ENCODE results near the gene EMILIN1. TPM values are rescaled to one million over a fixed set of nuclear protein-coding genes. Genes with fewer than 3 reads are reported as not detected.

The EMILIN1 gene
- 122 TPM for polyA plus RNA-seq (2013, experiment 1 of 2)
- polyA plus RNA-seq (2013, experiment 2 of 2) = 129 TPM

- peak within 1 kb of the TSS; percentile 86 for H3K4ac ChIP-seq (ENCODE audit: low read depth in 1 of 2, low read length in 2 of 2)
- peak within 1 kb of the TSS; percentile 44 for H2AFZ ChIP-seq (ENCODE audit: low read depth, low read length)
- no peak within 1 kb of the TSS for H3K4me2 ChIP-seq (ENCODE audit: low read length, poor library complexity, severe bottlenecking)
- no peaks in the 10 kb centered on the region for H3K9me3 ChIP-seq (ENCODE audit: control insufficient read depth, low read length)
- H2BK120ac ChIP-seq (ENCODE audit: low read depth, low read length) = peak within 1 kb of the TSS; percentile 89
- H4K8ac ChIP-seq (ENCODE audit: low read length) = peak within 1 kb of the TSS; percentile 93
- H3K4me3 ChIP-seq (ENCODE audit: insufficient read depth in 1 of 2, low read depth in 1 of 2, low read length in 2 of 2) = peak within 1 kb of the TSS in 1 of 2 experiments; percentile 93
- peak within 1 kb of the TSS in 1 of 2 experiments; percentile 78 for H3K14ac ChIP-seq (ENCODE audit: low read length in 2 of 2)
- H3K36me3 ChIP-seq (ENCODE audit: control insufficient read depth in 1 of 2, insufficient read depth in 2 of 2, low read depth in 1 of 2, low read length in 2 of 2) = peaks cover 11 to 14% of the 10 kb centered on the region in 2 experiments
- no peak within 1 kb of the TSS for H2AK5ac ChIP-seq (ENCODE audit: low read length, severe bottlenecking)
- peak within 1 kb of the TSS in 1 of 2 experiments; percentile 46 for H3K23ac ChIP-seq (ENCODE audit: low read length in 2 of 2)
- peak within 1 kb of the TSS; percentile 89 to 91 for H3K18ac ChIP-seq (ENCODE audit: low read depth in 1 of 2, low read length in 2 of 2)
- H3K79me1 ChIP-seq (replicated peaks; ENCODE audit: low read length, poor library complexity, severe bottlenecking) = no peaks in the 10 kb centered on the region
- H2BK5ac ChIP-seq (ENCODE audit: low read depth, low read length, poor library complexity, severe bottlenecking) = no peak within 1 kb of the TSS
- H2BK12ac ChIP-seq (ENCODE audit: low read length in 2 of 2) = peak within 1 kb of the TSS; percentile 88 to 92
- peak within 1 kb of the TSS; percentile 17 for H3K27ac ChIP-seq (ENCODE audit: low read length, poor library complexity, severe bottlenecking)
- peak within 1 kb of the TSS; percentile 94 for H4K91ac ChIP-seq (ENCODE audit: low read length)
- no peaks in the 10 kb centered on the region for H3K27me3 ChIP-seq (ENCODE audit: control insufficient read depth in 1 of 2, insufficient read depth in 1 of 2, low read length in 2 of 2)
- H3K4me1 ChIP-seq (ENCODE audit: control insufficient read depth, insufficient read depth, low read depth, low read length) = peaks cover 19% of the 10 kb centered on the region
- WGBS = 11% methylated on average over 39 of the region's 41 CpGs
- peak within 1 kb of the TSS; percentile 39 for H2BK15ac ChIP-seq (ENCODE audit: low read depth, poor library complexity, severe bottlenecking)
- peak within 1 kb of the TSS; percentile 91 for H3K9ac ChIP-seq (ENCODE audit: low read length)
- peak; percentile 94 for DNase-seq
Observed at GRCh38 chr2:27078267-27079194, at the start of gene EMILIN1. Gene EMILIN1, plus strand, starts transcription at chr2:27078615. Its CDS starts 451 bp downstream, at chr2:27079066.

- peaks cover 13% of the 10 kb centered on the region for H3K4me1 ChIP-seq (ENCODE audit: control insufficient read depth, insufficient read depth, low read depth, low read length)
- WGBS = 97% methylated on average over 2 of the region's 2 CpGs
- H2BK15ac ChIP-seq (ENCODE audit: low read depth, poor library complexity, severe bottlenecking) = no peak overlapping the region
- H4K8ac ChIP-seq (ENCODE audit: low read length) = no peak overlapping the region
- peaks cover 41 to 64% of the 10 kb centered on the region in 2 experiments for H3K36me3 ChIP-seq (ENCODE audit: control insufficient read depth in 1 of 2, insufficient read depth in 2 of 2, low read depth in 1 of 2, low read length in 2 of 2)
- no peak overlapping the region for H2BK12ac ChIP-seq (ENCODE audit: low read length in 2 of 2)
- no peak overlapping the region for H2AK5ac ChIP-seq (ENCODE audit: low read length, severe bottlenecking)
- no peak for DNase-seq
- H2BK5ac ChIP-seq (ENCODE audit: low read depth, low read length, poor library complexity, severe bottlenecking) = no peak overlapping the region
- no peak overlapping the region for H3K18ac ChIP-seq (ENCODE audit: low read depth in 1 of 2, low read length in 2 of 2)
- H3K14ac ChIP-seq (ENCODE audit: low read length in 2 of 2) = no peak overlapping the region
- no peak overlapping the region for H3K23ac ChIP-seq (ENCODE audit: low read length in 2 of 2)
- H3K4ac ChIP-seq (ENCODE audit: low read depth in 1 of 2, low read length in 2 of 2) = no peak overlapping the region
- H3K9me3 ChIP-seq (ENCODE audit: control insufficient read depth, low read length) = no peaks in the 10 kb centered on the region
- H2AFZ ChIP-seq (ENCODE audit: low read depth, low read length) = no peak overlapping the region
- no peaks in the 10 kb centered on the region for H3K27me3 ChIP-seq (ENCODE audit: control insufficient read depth in 1 of 2, insufficient read depth in 1 of 2, low read length in 2 of 2)
- no peak overlapping the region for H4K91ac ChIP-seq (ENCODE audit: low read length)
- H3K4me3 ChIP-seq (ENCODE audit: insufficient read depth in 1 of 2, low read depth in 1 of 2, low read length in 2 of 2) = no peak overlapping the region
- H2BK120ac ChIP-seq (ENCODE audit: low read depth, low read length) = no peak overlapping the region
- no peak overlapping the region for H3K9ac ChIP-seq (ENCODE audit: low read length)
- H3K4me2 ChIP-seq (ENCODE audit: low read length, poor library complexity, severe bottlenecking) = no peak overlapping the region
- peaks cover 42% of the 10 kb centered on the region for H3K79me1 ChIP-seq (replicated peaks; ENCODE audit: low read length, poor library complexity, severe bottlenecking)
- H3K27ac ChIP-seq (ENCODE audit: low read length, poor library complexity, severe bottlenecking) = no peak overlapping the region
Observed at GRCh38 chr2:27029051-27029450, 49.4 kb upstream of the EMILIN1 start.

GRCh38 chr2:27032495-27033252 is 45.7 kb upstream of the EMILIN1 start, which contains the start of gene TMEM214:
Gene TMEM214, plus strand, starts transcription at chr2:27032965. Its CDS starts 51 bp downstream, at chr2:27033016.
- H3K36me3 ChIP-seq (ENCODE audit: control insufficient read depth in 1 of 2, insufficient read depth in 2 of 2, low read depth in 1 of 2, low read length in 2 of 2) = peaks cover 33 to 64% of the 10 kb centered on the region in 2 experiments
- no peaks in the 10 kb centered on the region for H3K27me3 ChIP-seq (ENCODE audit: control insufficient read depth in 1 of 2, insufficient read depth in 1 of 2, low read length in 2 of 2)
- peaks cover 16% of the 10 kb centered on the region for H3K4me1 ChIP-seq (ENCODE audit: control insufficient read depth, insufficient read depth, low read depth, low read length)
- peak within 1 kb of the TSS in 1 of 2 experiments; percentile 53 for H3K23ac ChIP-seq (ENCODE audit: low read length in 2 of 2)
- peak within 1 kb of the TSS; percentile 75 for H3K4me2 ChIP-seq (ENCODE audit: low read length, poor library complexity, severe bottlenecking)
- peak within 1 kb of the TSS in 1 of 2 experiments; percentile 68 for H2BK12ac ChIP-seq (ENCODE audit: low read length in 2 of 2)
- H2BK120ac ChIP-seq (ENCODE audit: low read depth, low read length) = peak within 1 kb of the TSS; percentile 73
- H4K8ac ChIP-seq (ENCODE audit: low read length) = peak within 1 kb of the TSS; percentile 91
- peak within 1 kb of the TSS; percentile 88 to 98 for H3K18ac ChIP-seq (ENCODE audit: low read depth in 1 of 2, low read length in 2 of 2)
- 2% methylated on average over 73 of the region's 76 CpGs for WGBS
- H3K27ac ChIP-seq (ENCODE audit: low read length, poor library complexity, severe bottlenecking) = no peak within 1 kb of the TSS
- H3K14ac ChIP-seq (ENCODE audit: low read length in 2 of 2) = peak within 1 kb of the TSS in 1 of 2 experiments; percentile 99
- peak within 1 kb of the TSS; percentile 91 to 99 for H3K4ac ChIP-seq (ENCODE audit: low read depth in 1 of 2, low read length in 2 of 2)
- H2AK5ac ChIP-seq (ENCODE audit: low read length, severe bottlenecking) = peak within 1 kb of the TSS; percentile 9
- H3K4me3 ChIP-seq (ENCODE audit: insufficient read depth in 1 of 2, low read depth in 1 of 2, low read length in 2 of 2) = peak within 1 kb of the TSS; percentile 89 to 97
- peak within 1 kb of the TSS; percentile 61 for H2BK15ac ChIP-seq (ENCODE audit: low read depth, poor library complexity, severe bottlenecking)
- peak within 1 kb of the TSS; percentile 1 for H2AFZ ChIP-seq (ENCODE audit: low read depth, low read length)
- peaks cover 43% of the 10 kb centered on the region for H3K79me1 ChIP-seq (replicated peaks; ENCODE audit: low read length, poor library complexity, severe bottlenecking)
- H4K91ac ChIP-seq (ENCODE audit: low read length) = peak within 1 kb of the TSS; percentile 93
- H2BK5ac ChIP-seq (ENCODE audit: low read depth, low read length, poor library complexity, severe bottlenecking) = peak within 1 kb of the TSS; percentile 45
- peak within 1 kb of the TSS; percentile 98 for H3K9ac ChIP-seq (ENCODE audit: low read length)
- peak; percentile 89 for DNase-seq
- H3K9me3 ChIP-seq (ENCODE audit: control insufficient read depth, low read length) = no peaks in the 10 kb centered on the region

Measured in mesenchymal stem cell (in vitro differentiated cells and primary cell).